Endodermal cell (in vitro differentiated cells): ENCODE results near the gene ERAP2. TPM values are rescaled to one million over a fixed set of nuclear protein-coding genes. Genes with fewer than 3 reads are reported as not detected.

ENCODE experiments used
- DNase-seq: peaks from one replicate; pipeline ENCODE4 v3.0.0-alpha.2; 2017
- H3K27ac ChIP-seq: 2 replicates; pipeline ENCODE4 v1.5.1; 2013; ENCODE audit warnings: mild to moderate bottlenecking, low read depth, low read length, moderate library complexity
- H3K27me3 ChIP-seq: 2 replicates; pipeline ENCODE4 v1.6.1; 2013; ENCODE audit warnings: mild to moderate bottlenecking, low read length, moderate library complexity; ENCODE audit not compliant: insufficient read depth, control insufficient read depth, poor library complexity, severe bottlenecking
- H3K36me3 ChIP-seq: 2 replicates; pipeline ENCODE4 v1.7.0; 2013; ENCODE audit warnings: mild to moderate bottlenecking, low read length, moderate library complexity; ENCODE audit not compliant: control insufficient read depth, insufficient read depth
- H3K4me1 ChIP-seq: one replicate; pipeline ENCODE4 v1.7.0; 2013; ENCODE audit warnings: low read length; ENCODE audit not compliant: control insufficient read depth, insufficient read depth
- H3K4me3 ChIP-seq: 2 replicates; pipeline ENCODE4 v1.5.1; 2013; ENCODE audit warnings: mild to moderate bottlenecking, low read length, moderate library complexity
- H3K9ac ChIP-seq: 2 replicates; pipeline ENCODE4 v1.6.1; 2013; ENCODE audit warnings: mild to moderate bottlenecking, low read length, moderate library complexity; ENCODE audit not compliant: poor library complexity, severe bottlenecking; ENCODE audit errors: extremely low read depth
- H3K9me3 ChIP-seq: 2 replicates; pipeline ENCODE4 v1.6.1; 2013; ENCODE audit warnings: mild to moderate bottlenecking, low read length, moderate library complexity; ENCODE audit not compliant: control insufficient read depth
- H3K27ac Mint-ChIP-seq: 2 replicates; pipeline ENCODE4 v1.8.0; 2020; ENCODE audit warnings: mixed read lengths
- H3K27me3 Mint-ChIP-seq: 2 replicates; pipeline ENCODE4 v1.8.0; 2021; ENCODE audit warnings: mild to moderate bottlenecking, mixed read lengths; ENCODE audit not compliant: insufficient read depth
- H3K36me3 Mint-ChIP-seq: 2 replicates; pipeline ENCODE4 v1.8.0; 2020; ENCODE audit warnings: low read depth, mixed read lengths
- H3K4me1 Mint-ChIP-seq: 2 replicates; pipeline ENCODE4 v1.8.0; 2020; ENCODE audit warnings: mixed read lengths
- H3K4me3 Mint-ChIP-seq: 2 replicates; pipeline ENCODE4 v1.8.0; 2020; ENCODE audit warnings: mild to moderate bottlenecking, moderate library complexity, mixed read lengths
- H3K9me3 Mint-ChIP-seq: 2 replicates; pipeline ENCODE4 v1.8.0; 2020; ENCODE audit warnings: mild to moderate bottlenecking, mixed read lengths
- WGBS, 2 experiments: methylation state at CpG; one replicate each; pipeline versions ENCODE4 v1.1.5 to v1.1.7; 2013; ENCODE audit warnings: missing lambda C conversion rate in 2 of 2, mixed read lengths in 1 of 2; ENCODE audit not compliant: insufficient coverage in 1 of 2, insufficient read length in 1 of 2; 5-methylcytosine and 5-hydroxymethylcytosine counted together
- total RNA-seq, 2 donors: library from RNA; stranded (reverse); fragmentation: NEBNext Ultra II Directional in 1 of 2; extraction: Animal tissue kit (Norgen Biotek cat#: 25700) in 1 of 2; gene quantifications; 2 replicates in 1 of 2; 3 replicates in 1 of 2; pipeline ENCODE4 v1.2.1, GENCODE V29; 2021
- TF ChIP-seq, protein P1 (sequence below): fragments of 200-600 bp; sonication (generic); conservative IDR thresholded peaks from 2 replicates; pipeline ENCODE4 v1.5.0; 2021; ENCODE audit warnings: antibody characterized with exemption, mild to moderate bottlenecking

Gene ERAP2
- total RNA-seq, 2 donors from 2014 or later: not detected

GRCh38 chr5:96896276-96896675 lies 20.0 kb downstream of the ERAP2 start:
- WGBS, 2 experiments: 95% methylated on average over 4 of the region's 4 CpGs; no CpG with 5 or more reads in 1 of the 2 experiments
- no peak overlapping the region for H3K4me3 ChIP-seq
- H3K4me3 Mint-ChIP-seq: no peak overlapping the region

GRCh38 chr5:96896806-96897205 lies 20.5 kb downstream of the ERAP2 start:
- TF ChIP-seq, protein P1, sequence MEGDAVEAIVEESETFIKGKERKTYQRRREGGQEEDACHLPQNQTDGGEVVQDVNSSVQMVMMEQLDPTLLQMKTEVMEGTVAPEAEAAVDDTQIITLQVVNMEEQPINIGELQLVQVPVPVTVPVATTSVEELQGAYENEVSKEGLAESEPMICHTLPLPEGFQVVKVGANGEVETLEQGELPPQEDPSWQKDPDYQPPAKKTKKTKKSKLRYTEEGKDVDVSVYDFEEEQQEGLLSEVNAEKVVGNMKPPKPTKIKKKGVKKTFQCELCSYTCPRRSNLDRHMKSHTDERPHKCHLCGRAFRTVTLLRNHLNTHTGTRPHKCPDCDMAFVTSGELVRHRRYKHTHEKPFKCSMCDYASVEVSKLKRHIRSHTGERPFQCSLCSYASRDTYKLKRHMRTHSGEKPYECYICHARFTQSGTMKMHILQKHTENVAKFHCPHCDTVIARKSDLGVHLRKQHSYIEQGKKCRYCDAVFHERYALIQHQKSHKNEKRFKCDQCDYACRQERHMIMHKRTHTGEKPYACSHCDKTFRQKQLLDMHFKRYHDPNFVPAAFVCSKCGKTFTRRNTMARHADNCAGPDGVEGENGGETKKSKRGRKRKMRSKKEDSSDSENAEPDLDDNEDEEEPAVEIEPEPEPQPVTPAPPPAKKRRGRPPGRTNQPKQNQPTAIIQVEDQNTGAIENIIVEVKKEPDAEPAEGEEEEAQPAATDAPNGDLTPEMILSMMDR: no peak
- no peaks in the 10 kb centered on the region for H3K36me3 Mint-ChIP-seq
- DNase-seq: no peak
- peaks cover 2% of the 10 kb centered on the region for H3K27me3 Mint-ChIP-seq
- no peaks in the 10 kb centered on the region for H3K4me1 ChIP-seq
- no peak overlapping the region for H3K27ac ChIP-seq
- H3K4me3 Mint-ChIP-seq: no peak overlapping the region
- H3K9ac ChIP-seq: no peak overlapping the region
- WGBS, 2 experiments: 50 to 65% methylated on average over 1 to 3 of the region's 3 CpGs
- H3K36me3 ChIP-seq: no peaks in the 10 kb centered on the region
- no peak overlapping the region for H3K4me3 ChIP-seq
- no peaks in the 10 kb centered on the region for H3K9me3 ChIP-seq
- H3K27me3 ChIP-seq: no peaks in the 10 kb centered on the region
- no peaks in the 10 kb centered on the region for H3K9me3 Mint-ChIP-seq
- no peaks in the 10 kb centered on the region for H3K4me1 Mint-ChIP-seq
- no peak overlapping the region for H3K27ac Mint-ChIP-seq

More at GRCh38 chr5:96896276-96896675, 20.0 kb downstream of the ERAP2 start:
- Mint-ChIP-seq H3K27me3 (peaks cover 2% of the 10 kb centered on the region), H3K9me3 (no peaks in the 10 kb centered on the region), H3K27ac (no peak overlapping the region), H3K4me1 (no peaks in the 10 kb centered on the region), H3K36me3 (no peaks in the 10 kb centered on the region)
- no peak overlapping the region for H3K9ac ChIP-seq
- no peaks in the 10 kb centered on the region for H3K27me3 ChIP-seq
- H3K27ac ChIP-seq: no peak overlapping the region
- TF ChIP-seq, protein P1: no peak
- no peaks in the 10 kb centered on the region for H3K9me3 ChIP-seq
- no peaks in the 10 kb centered on the region for H3K36me3 ChIP-seq
- H3K4me1 ChIP-seq: no peaks in the 10 kb centered on the region
- no peak for DNase-seq

DNA sequence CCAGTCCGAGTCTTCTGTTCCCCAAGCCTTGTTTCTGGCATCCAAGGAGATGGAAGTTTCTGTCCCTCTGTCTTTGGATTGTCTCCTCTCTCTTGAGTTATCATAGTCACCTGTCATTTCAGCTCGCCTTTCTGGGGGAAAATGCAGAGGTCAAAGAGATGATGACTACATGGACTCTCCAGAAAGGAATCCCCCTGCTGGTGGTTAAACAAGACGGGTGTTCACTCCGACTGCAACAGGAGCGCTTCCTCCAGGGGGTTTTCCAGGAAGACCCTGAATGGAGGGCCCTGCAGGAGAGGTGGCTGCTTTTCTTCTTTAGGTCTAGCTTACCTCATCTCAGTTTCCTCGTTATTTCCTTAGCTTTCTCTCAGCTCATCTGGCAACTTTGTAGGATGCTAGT lies 25.1 kb downstream of the ERAP2 start:
- TF ChIP-seq, protein P1: peak; percentile 73
- Histone ChIP-seq H3K9me3 (no peaks in the 10 kb centered on the region), H3K27me3 (no peaks in the 10 kb centered on the region), H3K4me1 (no peaks in the 10 kb centered on the region), H3K9ac (no peak overlapping the region), H3K36me3 (no peaks in the 10 kb centered on the region), H3K27ac (no peak overlapping the region), H3K4me3 (no peak overlapping the region)
- no peak overlapping the region for H3K4me3 Mint-ChIP-seq
- DNase-seq: peak; percentile 61
- H3K36me3 Mint-ChIP-seq: no peaks in the 10 kb centered on the region
- no peaks in the 10 kb centered on the region for H3K4me1 Mint-ChIP-seq
- H3K9me3 Mint-ChIP-seq: no peaks in the 10 kb centered on the region
- no peak overlapping the region for H3K27ac Mint-ChIP-seq
- no peaks in the 10 kb centered on the region for H3K27me3 Mint-ChIP-seq
- WGBS, 2 experiments: 86 to 87% methylated on average over 3 to 6 of the region's 6 CpGs
